WTC11 (cell line): ENCODE measurements around the gene CWH43. TPM values are rescaled to one million over a fixed set of nuclear protein-coding genes. Genes with fewer than 3 reads are reported as not detected.

Experiments
- CTCF ChIP-seq: fragments of 200-600 bp; IDR thresholded peaks from 2 replicates; pipeline ENCODE4 v1.8.0; 2022; ENCODE audit warnings: antibody characterized with exemption
- EMX1 ChIP-seq: fragments of 250-450 bp; sonication (Bioruptor Pico); IDR thresholded peaks from 2 replicates; pipeline ENCODE4 v1.8.0; 2021; ENCODE audit warnings: mild to moderate bottlenecking
- GABPB1 ChIP-seq: sonication (generic); formaldehyde crosslinking; IDR thresholded peaks from 2 replicates; pipeline ENCODE4 v1.8.1; 2023; ENCODE audit warnings: mild to moderate bottlenecking, missing genetic modification reagents
- SMAD4 ChIP-seq: sonication (generic); formaldehyde crosslinking; IDR thresholded peaks from 2 replicates; pipeline ENCODE4 v1.8.0; 2022; ENCODE audit warnings: mild to moderate bottlenecking, missing genetic modification reagents
- ZNF121 ChIP-seq: sonication (generic); formaldehyde crosslinking; IDR thresholded peaks from 2 replicates; pipeline ENCODE4 v1.8.0; 2023; ENCODE audit warnings: missing genetic modification reagents
- ZNF532 ChIP-seq: fragments of 250-450 bp; sonication (Bioruptor Pico); IDR thresholded peaks from 2 replicates; pipeline ENCODE4 v1.9.0; 2021; ENCODE audit warnings: mild to moderate bottlenecking, borderline replicate concordance
- total RNA-seq: library from RNA; stranded (reverse); gene quantifications from 3 replicates; pipeline ENCODE4 v1.2.3, GENCODE V29; 2021
- TF ChIP-seq, protein P1 (sequence below): sonication (generic); formaldehyde crosslinking; IDR thresholded peaks from 2 replicates; pipeline ENCODE4 v1.8.0; 2023; ENCODE audit warnings: missing genetic modification reagents, mild to moderate bottlenecking, borderline replicate concordance
- TF ChIP-seq, protein P2 (sequence below): fragments of 250-450 bp; sonication (Bioruptor Pico); IDR thresholded peaks from 2 replicates; pipeline ENCODE4 v1.8.0; 2021; ENCODE audit warnings: mild to moderate bottlenecking
- TF ChIP-seq, protein P3 (sequence below): sonication (generic); formaldehyde crosslinking; IDR thresholded peaks from 2 replicates; pipeline ENCODE4 v1.8.1; 2023; ENCODE audit warnings: mild to moderate bottlenecking, missing genetic modification reagents
- TF ChIP-seq, protein P4 (sequence below): sonication (generic); formaldehyde crosslinking; conservative IDR thresholded peaks from 2 replicates; pipeline ENCODE4 v1.8.1; 2023; ENCODE audit warnings: mild to moderate bottlenecking, low read depth, missing genetic modification reagents, moderate library complexity

CWH43 gene
- total RNA-seq, 1 experiment from 2014 or later = not detected

DNA sequence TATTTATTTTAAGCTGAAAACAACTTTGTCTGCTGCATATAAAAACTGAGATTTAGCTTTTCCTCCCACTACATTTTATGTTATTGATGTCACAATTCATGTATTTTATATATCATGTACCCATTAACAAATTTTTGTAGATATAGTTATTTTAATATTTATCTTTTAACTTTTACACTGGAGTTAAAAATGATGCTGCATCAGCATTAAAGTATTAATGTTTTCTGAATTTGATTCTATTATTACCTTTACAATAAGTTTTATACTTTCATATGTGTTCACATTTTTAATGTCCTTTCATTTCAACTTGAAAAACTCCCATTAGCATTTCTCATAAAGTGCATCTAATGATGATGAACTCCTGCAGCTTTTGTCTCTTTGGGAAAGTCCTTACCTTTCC, 72.2 kb downstream of the CWH43 start (continued):
- TF ChIP-seq, protein P1, sequence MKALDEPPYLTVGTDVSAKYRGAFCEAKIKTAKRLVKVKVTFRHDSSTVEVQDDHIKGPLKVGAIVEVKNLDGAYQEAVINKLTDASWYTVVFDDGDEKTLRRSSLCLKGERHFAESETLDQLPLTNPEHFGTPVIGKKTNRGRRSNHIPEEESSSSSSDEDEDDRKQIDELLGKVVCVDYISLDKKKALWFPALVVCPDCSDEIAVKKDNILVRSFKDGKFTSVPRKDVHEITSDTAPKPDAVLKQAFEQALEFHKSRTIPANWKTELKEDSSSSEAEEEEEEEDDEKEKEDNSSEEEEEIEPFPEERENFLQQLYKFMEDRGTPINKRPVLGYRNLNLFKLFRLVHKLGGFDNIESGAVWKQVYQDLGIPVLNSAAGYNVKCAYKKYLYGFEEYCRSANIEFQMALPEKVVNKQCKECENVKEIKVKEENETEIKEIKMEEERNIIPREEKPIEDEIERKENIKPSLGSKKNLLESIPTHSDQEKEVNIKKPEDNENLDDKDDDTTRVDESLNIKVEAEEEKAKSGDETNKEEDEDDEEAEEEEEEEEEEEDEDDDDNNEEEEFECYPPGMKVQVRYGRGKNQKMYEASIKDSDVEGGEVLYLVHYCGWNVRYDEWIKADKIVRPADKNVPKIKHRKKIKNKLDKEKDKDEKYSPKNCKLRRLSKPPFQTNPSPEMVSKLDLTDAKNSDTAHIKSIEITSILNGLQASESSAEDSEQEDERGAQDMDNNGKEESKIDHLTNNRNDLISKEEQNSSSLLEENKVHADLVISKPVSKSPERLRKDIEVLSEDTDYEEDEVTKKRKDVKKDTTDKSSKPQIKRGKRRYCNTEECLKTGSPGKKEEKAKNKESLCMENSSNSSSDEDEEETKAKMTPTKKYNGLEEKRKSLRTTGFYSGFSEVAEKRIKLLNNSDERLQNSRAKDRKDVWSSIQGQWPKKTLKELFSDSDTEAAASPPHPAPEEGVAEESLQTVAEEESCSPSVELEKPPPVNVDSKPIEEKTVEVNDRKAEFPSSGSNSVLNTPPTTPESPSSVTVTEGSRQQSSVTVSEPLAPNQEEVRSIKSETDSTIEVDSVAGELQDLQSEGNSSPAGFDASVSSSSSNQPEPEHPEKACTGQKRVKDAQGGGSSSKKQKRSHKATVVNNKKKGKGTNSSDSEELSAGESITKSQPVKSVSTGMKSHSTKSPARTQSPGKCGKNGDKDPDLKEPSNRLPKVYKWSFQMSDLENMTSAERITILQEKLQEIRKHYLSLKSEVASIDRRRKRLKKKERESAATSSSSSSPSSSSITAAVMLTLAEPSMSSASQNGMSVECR (CRISPR knock-in tag) = no peak
- TF ChIP-seq EMX1 (no peak), ZNF532 (CRISPR knock-in tag) (no peak), GABPB1 (no peak), CTCF (no peak), ZNF121 (CRISPR knock-in tag) (no peak), SMAD4 (CRISPR knock-in tag) (no peak)
- TF ChIP-seq, protein P2, sequence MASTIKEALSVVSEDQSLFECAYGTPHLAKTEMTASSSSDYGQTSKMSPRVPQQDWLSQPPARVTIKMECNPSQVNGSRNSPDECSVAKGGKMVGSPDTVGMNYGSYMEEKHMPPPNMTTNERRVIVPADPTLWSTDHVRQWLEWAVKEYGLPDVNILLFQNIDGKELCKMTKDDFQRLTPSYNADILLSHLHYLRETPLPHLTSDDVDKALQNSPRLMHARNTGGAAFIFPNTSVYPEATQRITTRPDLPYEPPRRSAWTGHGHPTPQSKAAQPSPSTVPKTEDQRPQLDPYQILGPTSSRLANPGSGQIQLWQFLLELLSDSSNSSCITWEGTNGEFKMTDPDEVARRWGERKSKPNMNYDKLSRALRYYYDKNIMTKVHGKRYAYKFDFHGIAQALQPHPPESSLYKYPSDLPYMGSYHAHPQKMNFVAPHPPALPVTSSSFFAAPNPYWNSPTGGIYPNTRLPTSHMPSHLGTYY = no peak
- TF ChIP-seq, protein P3, sequence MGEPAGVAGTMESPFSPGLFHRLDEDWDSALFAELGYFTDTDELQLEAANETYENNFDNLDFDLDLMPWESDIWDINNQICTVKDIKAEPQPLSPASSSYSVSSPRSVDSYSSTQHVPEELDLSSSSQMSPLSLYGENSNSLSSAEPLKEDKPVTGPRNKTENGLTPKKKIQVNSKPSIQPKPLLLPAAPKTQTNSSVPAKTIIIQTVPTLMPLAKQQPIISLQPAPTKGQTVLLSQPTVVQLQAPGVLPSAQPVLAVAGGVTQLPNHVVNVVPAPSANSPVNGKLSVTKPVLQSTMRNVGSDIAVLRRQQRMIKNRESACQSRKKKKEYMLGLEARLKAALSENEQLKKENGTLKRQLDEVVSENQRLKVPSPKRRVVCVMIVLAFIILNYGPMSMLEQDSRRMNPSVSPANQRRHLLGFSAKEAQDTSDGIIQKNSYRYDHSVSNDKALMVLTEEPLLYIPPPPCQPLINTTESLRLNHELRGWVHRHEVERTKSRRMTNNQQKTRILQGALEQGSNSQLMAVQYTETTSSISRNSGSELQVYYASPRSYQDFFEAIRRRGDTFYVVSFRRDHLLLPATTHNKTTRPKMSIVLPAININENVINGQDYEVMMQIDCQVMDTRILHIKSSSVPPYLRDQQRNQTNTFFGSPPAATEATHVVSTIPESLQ (CRISPR knock-in tag) = no peak
- TF ChIP-seq, protein P4, sequence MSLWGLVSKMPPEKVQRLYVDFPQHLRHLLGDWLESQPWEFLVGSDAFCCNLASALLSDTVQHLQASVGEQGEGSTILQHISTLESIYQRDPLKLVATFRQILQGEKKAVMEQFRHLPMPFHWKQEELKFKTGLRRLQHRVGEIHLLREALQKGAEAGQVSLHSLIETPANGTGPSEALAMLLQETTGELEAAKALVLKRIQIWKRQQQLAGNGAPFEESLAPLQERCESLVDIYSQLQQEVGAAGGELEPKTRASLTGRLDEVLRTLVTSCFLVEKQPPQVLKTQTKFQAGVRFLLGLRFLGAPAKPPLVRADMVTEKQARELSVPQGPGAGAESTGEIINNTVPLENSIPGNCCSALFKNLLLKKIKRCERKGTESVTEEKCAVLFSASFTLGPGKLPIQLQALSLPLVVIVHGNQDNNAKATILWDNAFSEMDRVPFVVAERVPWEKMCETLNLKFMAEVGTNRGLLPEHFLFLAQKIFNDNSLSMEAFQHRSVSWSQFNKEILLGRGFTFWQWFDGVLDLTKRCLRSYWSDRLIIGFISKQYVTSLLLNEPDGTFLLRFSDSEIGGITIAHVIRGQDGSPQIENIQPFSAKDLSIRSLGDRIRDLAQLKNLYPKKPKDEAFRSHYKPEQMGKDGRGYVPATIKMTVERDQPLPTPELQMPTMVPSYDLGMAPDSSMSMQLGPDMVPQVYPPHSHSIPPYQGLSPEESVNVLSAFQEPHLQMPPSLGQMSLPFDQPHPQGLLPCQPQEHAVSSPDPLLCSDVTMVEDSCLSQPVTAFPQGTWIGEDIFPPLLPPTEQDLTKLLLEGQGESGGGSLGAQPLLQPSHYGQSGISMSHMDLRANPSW (CRISPR knock-in tag) = no peak
- TF ChIP-seq, all 79 proteins: peak for 0
